Subcutaneous adipose tissue (tissue), 4 donors: ENCODE measurements around the gene AVPR2. TPM values are rescaled to one million over a fixed set of nuclear protein-coding genes. Genes with fewer than 3 reads are reported as not detected.

Source experiments
- CTCF ChIP-seq: fragments of 450-650 bp; IDR thresholded peaks from one replicate; pipeline ENCODE4 v1.5.1; 2016; ENCODE audit warnings: low read depth, mild to moderate bottlenecking, control low read depth, antibody characterized with exemption, moderate library complexity
- total RNA-seq, 4 donors: library from RNA; depleted of rRNA; stranded (reverse); fragments of >200 nt; gene quantifications; one replicate each; pipeline ENCODE4 v1.1.0, GENCODE V29; 2016

AVPR2 gene
- total RNA-seq, 4 donors from 2014 or later: 3.4 to 13.9 (median 5.7) TPM

GRCh38 chrX:153944140-153944799 lies 39.8 kb downstream of the AVPR2 start, which contains the start of gene RENBP:
RENBP (minus strand) TSS chrX:153944643; CDS start chrX:153944610, 33 bp downstream.
- TF ChIP-seq CTCF: no peak

- TF ChIP-seq CTCF: no peak
These were observed 40.3 kb downstream of the AVPR2 start for GRCh38 chrX:153944800-153945150.

GRCh38 chrX:153945956-153946943 lies 41.8 kb downstream of the AVPR2 start:
- no peak for TF ChIP-seq CTCF

GRCh38 chrX:153947009-153947769 lies 42.7 kb downstream of the AVPR2 start:
- no peak for TF ChIP-seq CTCF

- no peak for TF ChIP-seq CTCF
These were observed 43.6 kb downstream of the AVPR2 start for GRCh38 chrX:153948002-153948466.

GRCh38 chrX:153948847-153949805 lies 44.7 kb downstream of the AVPR2 start:
- TF ChIP-seq CTCF: no peak
